Measurements from ENCODE around the gene DNAJB8. TPM values are rescaled to one million over a fixed set of nuclear protein-coding genes. Genes with fewer than 3 reads are reported as not detected.

DNAJB8 gene
- total RNA-seq, 2 experiments from 2014 or later = not detected

DNA sequence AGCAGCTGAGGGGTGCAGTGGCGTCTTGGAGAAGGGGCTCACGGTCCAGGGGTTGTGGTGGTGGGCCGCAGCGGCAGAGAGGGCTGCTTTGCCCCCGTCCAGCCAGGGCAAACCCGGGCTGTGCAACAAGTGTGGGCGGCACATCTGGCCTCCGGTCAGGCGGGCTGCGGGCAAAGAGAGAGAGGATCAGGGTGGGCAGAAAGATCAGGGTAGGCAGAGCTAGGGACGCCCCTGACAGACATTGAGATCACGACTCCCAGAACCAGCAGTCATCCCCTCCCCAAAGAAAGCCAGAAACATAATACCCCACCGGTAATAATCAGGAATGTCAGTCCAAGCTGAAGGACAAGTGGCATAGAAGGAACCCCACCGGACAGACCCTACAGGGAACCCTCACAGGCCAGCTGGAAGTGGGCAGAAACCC lies 19.5 kb upstream of the DNAJB8 start:
- POLR2A ChIA-PET = no interaction called here
- Mint-ChIP-seq H3K36me3 (ENCODE audit: low read depth) (no peaks in the 10 kb centered on the region), H3K4me1 (ENCODE audit: low read depth) (peaks cover 44% of the 10 kb centered on the region), H3K9me3 (no peaks in the 10 kb centered on the region), H3K27me3 (peaks cover 85% of the 10 kb centered on the region), H3K4me3 (peak overlapping the region; percentile 84), H3K27ac (no peak overlapping the region)
- ATAC-seq (ENCODE audit: poor library complexity) (no peak), DNase-seq (no peak)
- intact Hi-C loops (cut with DNase I, micrococcal nuclease) = no loop called here
- Histone ChIP-seq H3K36me3 (ENCODE audit: insufficient read depth, low read length) (no peaks in the 10 kb centered on the region), H3K27me3 (ENCODE audit: control insufficient read depth in 1 of 2, insufficient read depth in 2 of 2, low read length in 2 of 2) (peaks cover 88 to 100% of the 10 kb centered on the region in 2 experiments), H3K4me3 (ENCODE audit: low read length) (no peak overlapping the region), H3K9me3 (ENCODE audit: control insufficient read depth in 1 of 2, insufficient read depth in 1 of 2, low read length in 2 of 2) (peaks cover 0 to 40% of the 10 kb centered on the region in 2 experiments), H3K27ac (ENCODE audit: low read depth in 1 of 2, low read length in 2 of 2) (no peak overlapping the region), H3K4me1 (ENCODE audit: insufficient read depth, low read length) (peaks cover 61% of the 10 kb centered on the region)
- CTCF ChIA-PET = no interaction called here
- TF ChIP-seq, protein P1, sequence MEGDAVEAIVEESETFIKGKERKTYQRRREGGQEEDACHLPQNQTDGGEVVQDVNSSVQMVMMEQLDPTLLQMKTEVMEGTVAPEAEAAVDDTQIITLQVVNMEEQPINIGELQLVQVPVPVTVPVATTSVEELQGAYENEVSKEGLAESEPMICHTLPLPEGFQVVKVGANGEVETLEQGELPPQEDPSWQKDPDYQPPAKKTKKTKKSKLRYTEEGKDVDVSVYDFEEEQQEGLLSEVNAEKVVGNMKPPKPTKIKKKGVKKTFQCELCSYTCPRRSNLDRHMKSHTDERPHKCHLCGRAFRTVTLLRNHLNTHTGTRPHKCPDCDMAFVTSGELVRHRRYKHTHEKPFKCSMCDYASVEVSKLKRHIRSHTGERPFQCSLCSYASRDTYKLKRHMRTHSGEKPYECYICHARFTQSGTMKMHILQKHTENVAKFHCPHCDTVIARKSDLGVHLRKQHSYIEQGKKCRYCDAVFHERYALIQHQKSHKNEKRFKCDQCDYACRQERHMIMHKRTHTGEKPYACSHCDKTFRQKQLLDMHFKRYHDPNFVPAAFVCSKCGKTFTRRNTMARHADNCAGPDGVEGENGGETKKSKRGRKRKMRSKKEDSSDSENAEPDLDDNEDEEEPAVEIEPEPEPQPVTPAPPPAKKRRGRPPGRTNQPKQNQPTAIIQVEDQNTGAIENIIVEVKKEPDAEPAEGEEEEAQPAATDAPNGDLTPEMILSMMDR (IDR thresholded peaks at IDR 0.05) = no peak

DNA sequence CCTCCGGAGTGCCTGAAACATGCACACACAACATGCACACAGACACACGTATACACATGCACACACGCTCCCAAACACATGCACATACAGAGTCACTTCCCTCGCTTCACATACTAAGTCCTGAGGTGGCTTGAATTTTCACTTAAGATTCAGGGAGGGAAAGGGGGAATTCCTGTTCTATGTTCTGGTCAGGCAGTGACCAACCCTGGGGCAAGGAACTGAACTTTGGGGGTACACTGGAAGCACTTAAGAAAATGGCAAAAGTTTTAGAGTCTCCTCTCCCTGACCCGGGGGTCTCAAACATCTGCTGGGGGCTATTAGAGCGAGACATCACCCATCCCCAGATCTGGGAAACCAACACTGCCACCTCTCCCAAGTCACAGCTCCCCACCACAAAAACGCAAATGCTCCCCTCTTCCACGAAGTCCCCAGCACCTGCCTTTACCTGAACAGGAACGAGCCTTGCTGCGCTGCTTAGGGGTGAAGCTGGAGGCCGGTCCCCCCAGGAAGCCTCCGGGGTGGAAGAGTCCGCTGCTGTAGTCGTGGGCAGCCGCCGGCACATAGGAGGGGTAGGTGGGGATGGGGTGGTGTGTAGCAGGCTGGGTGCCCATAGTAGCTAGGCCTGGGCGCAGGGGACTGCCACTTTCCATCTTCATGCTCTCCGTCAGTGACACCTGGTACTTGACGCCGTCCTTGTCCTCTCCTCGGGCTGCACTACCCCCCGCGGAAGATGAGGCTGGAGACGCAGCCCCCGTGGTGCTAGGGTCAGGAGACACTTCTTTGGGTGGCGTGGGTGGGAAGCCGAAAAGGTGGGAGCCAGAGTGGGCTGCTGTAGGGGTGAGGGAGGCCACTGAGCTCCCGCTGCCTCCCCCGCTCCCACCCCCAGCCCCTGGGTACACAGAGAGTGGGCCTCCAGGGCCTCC lies 18.9 kb upstream of the DNAJB8 start:
- intact Hi-C loops (cut with DNase I, micrococcal nuclease) = no loop called here
- Mint-ChIP-seq H3K4me1 (ENCODE audit: low read depth) (peaks cover 37% of the 10 kb centered on the region), H3K4me3 (peak overlapping the region; percentile 43), H3K27me3 (peaks cover 84% of the 10 kb centered on the region), H3K36me3 (ENCODE audit: low read depth) (no peaks in the 10 kb centered on the region), H3K9me3 (no peaks in the 10 kb centered on the region), H3K27ac (no peak overlapping the region)
- peaks cover 86 to 99% of the 10 kb centered on the region in 2 experiments for H3K27me3 ChIP-seq (ENCODE audit: control insufficient read depth in 1 of 2, insufficient read depth in 2 of 2, low read length in 2 of 2)
- ATAC-seq (ENCODE audit: poor library complexity) (no peak), DNase-seq (no peak)
- no peak overlapping the region for H3K4me3 ChIP-seq (ENCODE audit: low read length)
- ChIA-PET CTCF (no interaction called here), POLR2A (no interaction called here)
- H3K9me3 ChIP-seq (ENCODE audit: control insufficient read depth in 1 of 2, insufficient read depth in 1 of 2, low read length in 2 of 2) = peaks cover 0 to 33% of the 10 kb centered on the region in 2 experiments
- TF ChIP-seq, protein P1 (IDR thresholded peaks at IDR 0.05) = no peak
- no peaks in the 10 kb centered on the region for H3K36me3 ChIP-seq (ENCODE audit: insufficient read depth, low read length)
- peaks cover 54% of the 10 kb centered on the region for H3K4me1 ChIP-seq (ENCODE audit: insufficient read depth, low read length)
- H3K27ac ChIP-seq (ENCODE audit: low read depth in 1 of 2, low read length in 2 of 2) = no peak overlapping the region

DNA sequence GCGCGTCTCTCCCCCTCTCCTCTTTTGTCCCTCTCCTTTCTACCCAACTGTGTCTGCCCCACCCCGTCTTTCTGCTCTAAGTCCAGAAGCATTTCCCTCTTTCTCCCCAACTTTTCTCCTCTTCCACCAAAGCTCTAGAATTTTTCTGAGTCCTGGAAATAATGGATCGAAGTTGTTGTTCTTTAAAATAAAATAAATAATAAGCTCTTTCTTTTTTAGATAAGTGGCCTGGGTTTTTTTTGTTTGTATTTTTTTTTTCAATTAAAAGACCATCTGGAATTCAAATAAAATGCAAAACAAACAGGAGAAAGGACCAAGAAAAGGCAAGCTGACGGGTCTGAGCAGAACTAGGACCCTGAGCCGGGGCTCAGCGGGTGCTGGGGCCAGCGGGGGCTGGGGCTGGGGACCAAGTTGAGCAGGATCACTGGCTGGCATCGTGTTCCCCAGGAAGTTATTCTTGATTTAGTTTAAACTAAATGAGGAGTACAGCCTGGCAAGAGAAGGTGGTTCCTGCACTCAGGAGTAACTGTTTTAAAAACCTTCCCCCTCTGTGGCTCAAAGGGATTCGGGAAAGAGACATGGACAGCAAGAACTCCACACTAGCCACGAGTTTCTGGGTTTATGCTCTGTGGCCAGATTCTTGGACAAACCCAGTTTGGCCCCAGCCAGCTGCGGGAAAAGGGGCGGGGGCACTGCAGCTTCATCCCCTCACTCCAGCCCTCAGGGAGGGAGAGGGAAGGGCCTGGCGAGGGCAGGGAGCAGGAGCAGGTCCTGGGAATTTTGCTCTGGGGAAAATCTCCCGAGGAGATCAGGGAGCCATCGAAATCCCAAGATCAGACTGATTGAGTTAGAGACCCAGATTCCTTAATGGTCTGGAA lies 18.0 kb upstream of the DNAJB8 start:
- peaks cover 31% of the 10 kb centered on the region for H3K4me1 Mint-ChIP-seq (ENCODE audit: low read depth)
- H3K36me3 Mint-ChIP-seq (ENCODE audit: low read depth) = no peaks in the 10 kb centered on the region
- no peak overlapping the region for H3K27ac ChIP-seq (ENCODE audit: low read depth in 1 of 2, low read length in 2 of 2)
- intact Hi-C loops (cut with DNase I, micrococcal nuclease) = no loop called here
- H3K4me3 Mint-ChIP-seq = peak overlapping the region; percentile 43
- no peak for ATAC-seq (ENCODE audit: poor library complexity)
- H3K9me3 Mint-ChIP-seq = no peaks in the 10 kb centered on the region
- H3K4me1 ChIP-seq (ENCODE audit: insufficient read depth, low read length) = peaks cover 45% of the 10 kb centered on the region
- H3K27ac Mint-ChIP-seq = no peak overlapping the region
- POLR2A ChIA-PET = interaction anchor here (0.6 to 0.7 kb wide), 3 partner anchors 14 to 976 kb away, joined by 3 to 4 read pairs (median 4); no protein-coding TSS in a partner anchor
- H3K9me3 ChIP-seq (ENCODE audit: control insufficient read depth in 1 of 2, insufficient read depth in 1 of 2, low read length in 2 of 2) = peaks cover 0 to 25% of the 10 kb centered on the region in 2 experiments
- peaks cover 84% of the 10 kb centered on the region for H3K27me3 Mint-ChIP-seq
- H3K36me3 ChIP-seq (ENCODE audit: insufficient read depth, low read length) = no peaks in the 10 kb centered on the region
- no peak for DNase-seq
- TF ChIP-seq, protein P1 (IDR thresholded peaks at IDR 0.05) = no peak
- H3K27me3 ChIP-seq (ENCODE audit: control insufficient read depth in 1 of 2, insufficient read depth in 2 of 2, low read length in 2 of 2) = peaks cover 79 to 92% of the 10 kb centered on the region in 2 experiments
- CTCF ChIA-PET = no interaction called here
- no peak overlapping the region for H3K4me3 ChIP-seq (ENCODE audit: low read length)
